Dedifferentiated amniotic fluid mesenchymal stem cell (primary cell): ENCODE results near the gene GJA4.

Experiments used
- DNase-seq: peaks from one replicate; pipeline ENCODE4 v3.0.0-alpha.2; 2016; ENCODE audit errors: extremely low spot score

The GJA4 gene

DNA sequence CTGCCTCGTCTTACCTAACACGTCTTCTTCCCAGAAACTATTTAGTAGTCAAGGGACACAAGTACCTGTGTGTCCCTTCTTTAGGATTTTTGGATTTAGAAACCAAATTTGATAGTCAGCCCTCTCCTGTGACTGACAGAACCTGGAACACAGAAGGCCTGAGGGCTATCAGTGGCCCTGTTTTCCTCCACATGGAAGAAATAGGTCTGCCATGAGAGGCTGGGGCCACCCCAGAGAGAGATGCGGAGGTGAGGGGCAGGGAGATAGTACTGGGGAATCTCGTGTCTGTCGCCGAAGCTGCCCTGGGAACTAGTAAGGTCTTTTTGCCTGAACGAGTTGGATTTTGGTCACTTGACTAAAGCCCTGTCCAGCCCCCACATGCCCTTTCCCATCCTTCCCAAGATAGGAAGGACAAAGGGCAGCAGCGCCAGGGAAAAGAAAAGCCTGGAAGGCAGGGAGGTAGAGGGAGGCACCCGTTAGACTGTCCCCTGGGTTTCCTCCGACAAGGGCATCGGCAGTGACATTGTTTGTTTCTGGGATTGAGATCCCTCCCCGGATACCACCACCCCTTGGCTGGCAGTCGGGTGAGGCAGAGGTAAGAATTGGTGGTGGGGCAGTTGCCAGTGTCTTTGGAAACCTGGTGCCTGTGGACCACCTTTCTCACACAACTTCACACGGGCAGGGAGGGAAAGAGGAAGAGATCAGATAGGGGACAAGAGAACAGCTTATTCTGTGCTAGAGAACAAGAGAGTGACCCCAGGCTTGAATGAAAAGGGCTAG lies 46.9 kb downstream of the GJA4 start:
- DNase-seq = no peak

DNA sequence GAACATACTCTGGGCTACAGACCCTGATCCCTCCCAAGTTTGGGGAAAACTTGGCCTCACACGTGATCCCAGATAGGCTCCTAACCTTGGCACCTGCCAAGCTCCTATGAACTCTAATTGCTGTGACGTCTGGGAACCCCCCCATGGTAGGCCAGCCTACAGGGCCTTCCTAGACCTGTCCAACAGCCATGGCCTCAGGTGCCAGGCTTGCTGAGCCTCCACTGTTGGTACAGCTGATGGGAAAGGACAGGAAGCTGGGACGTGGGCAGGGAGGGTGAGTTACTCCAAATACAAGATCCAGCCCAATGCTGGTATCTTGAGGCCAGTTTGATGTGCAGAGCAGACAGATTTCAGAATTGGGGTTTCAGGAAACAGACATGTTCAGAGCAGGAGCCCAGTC lies 47.6 kb downstream of the GJA4 start:
- no peak for DNase-seq

DNA sequence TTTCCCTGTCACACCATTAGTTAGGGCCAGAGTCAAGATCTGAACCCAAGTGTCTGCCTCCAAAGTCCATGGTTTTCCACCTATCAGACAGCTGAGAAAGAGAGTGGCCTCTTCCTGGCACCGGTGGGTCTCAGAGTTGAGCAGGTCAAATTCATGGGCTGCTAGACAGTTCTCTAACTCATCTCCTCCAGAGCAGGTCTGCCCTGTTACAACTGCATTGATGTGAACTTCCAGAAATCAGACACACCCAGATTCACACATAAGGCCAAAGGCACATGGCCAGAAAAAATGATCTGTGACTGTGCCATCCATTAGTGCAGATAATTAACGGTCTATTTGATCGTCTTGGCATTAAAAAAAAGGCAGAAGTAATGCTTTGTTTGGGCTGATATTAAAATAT lies 49.3 kb downstream of the GJA4 start:
- DNase-seq = no peak

DNA sequence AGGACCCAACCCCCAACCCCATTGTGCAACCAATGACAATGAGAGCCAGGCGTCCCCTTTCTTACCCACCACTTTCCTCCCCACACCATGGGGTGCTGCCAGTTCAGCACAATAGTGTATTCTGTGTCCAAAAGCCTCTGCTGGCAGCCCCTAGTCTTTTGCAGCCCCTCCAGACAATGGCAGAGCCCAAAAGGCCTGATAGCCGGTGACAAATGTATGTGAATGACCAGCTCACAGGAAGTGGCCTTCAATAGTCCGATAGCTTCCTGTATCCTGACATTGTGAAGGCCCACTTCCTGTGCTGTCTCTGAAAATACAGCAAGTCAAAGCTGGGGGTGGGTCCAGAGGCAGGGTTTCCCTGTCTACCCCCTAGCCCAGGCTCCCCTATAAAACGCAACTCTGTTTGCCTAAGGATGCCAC lies 50.2 kb downstream of the GJA4 start:
- no peak for DNase-seq

DNA sequence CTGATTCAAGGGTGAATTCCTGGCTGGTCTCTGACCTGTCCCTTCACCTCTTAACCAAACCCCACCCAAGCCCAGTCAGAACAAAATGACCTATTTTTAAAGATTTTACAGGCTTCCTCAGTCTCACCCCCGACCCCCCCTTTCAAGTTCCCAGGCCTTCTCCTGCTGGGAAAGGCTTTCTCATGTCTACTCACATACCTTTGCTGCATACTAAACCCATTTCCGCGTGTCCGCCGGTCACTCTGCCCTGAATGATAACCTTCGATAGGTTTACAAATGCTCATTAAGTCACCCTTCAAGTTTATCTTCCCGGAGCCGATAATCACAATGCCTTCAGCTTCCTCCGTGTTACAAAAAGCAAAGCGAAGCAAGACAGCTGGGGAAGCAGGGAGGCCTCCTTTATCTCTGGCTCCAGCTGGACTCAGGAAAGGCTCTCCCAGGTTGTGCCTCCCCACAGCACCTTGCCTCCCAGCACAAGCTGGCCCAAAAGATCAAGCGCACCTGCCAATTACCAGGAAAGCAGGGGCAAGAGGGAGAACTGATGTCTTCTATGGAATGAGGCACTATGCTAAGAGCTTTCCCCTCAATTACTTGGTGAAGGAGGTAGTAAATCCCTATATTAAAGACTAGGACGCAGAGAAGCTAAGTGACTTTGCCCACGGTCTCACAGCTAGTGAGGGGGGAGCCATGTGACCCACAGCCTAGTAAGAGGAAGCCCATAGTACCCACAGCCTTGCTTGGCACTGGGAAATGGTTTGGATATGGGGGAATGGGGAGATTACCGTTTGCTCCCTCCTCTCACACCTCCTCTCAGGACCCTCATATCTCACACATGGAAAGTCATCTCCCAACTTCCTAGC lies 50.8 kb downstream of the GJA4 start:
- no peak for DNase-seq

DNA sequence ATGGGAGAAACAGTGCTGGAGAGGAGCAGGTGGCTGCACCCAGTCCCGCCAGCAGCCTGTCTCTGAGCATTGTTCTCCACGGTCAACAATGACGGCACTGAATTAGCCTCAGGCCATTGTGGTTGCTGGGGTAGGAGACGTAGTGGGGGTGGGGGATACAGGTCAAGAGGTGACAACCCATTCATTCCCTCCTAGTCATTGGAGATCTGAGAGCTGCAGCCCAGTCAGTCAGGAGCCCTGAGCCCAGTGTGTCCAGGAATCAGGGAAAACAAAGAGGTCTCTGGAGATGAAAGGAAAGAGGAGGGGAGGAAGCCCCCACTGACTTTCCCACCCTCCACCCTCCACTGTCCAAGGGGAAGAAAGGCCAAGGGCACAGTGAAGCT lies 51.4 kb downstream of the GJA4 start:
- DNase-seq = no peak
